ENCODE data around the gene PPL. TPM values are rescaled to one million over a fixed set of nuclear protein-coding genes. Genes with fewer than 3 reads are reported as not detected.
"Not testable (repeated sequence)": the region's sequence is repeated elsewhere in the genome, so short reads cannot be mapped to it uniquely, and the experiment has no call there.

Gene PPL
- total RNA-seq, 6 experiments from 2014 or later = 6.9 to 23.8 (median 14.4) TPM

DNA sequence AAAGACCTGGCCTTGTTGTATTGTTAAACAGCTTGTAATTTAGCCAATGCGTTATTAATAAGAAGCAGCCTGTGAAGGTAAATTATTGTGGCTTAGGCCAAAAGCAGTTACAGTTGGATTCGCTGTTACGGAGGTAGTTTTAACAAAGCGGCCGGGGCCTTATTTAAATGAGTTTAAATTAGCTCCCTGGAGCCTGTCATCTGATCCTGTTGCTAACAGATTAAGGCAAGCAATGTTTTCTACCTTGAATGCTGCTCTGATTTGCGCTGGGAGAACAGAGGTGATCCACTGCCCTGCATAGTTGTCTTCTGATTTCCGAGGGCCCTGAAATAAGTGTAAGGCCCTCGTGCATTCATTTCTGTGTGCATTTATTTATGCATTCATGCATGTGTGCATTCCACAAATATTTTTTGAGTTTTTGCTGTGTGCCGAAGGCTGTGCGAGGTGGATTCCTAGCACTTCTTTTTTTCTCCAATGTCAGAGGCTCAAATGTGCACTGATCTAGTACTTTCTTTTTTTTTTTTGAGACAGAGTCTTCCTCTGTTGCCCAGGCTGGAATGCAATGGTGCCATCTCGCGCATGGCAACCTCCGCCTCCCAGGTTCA is 32.0 kb upstream of the PPL start:
- no peak overlapping the region for H3K4me3 ChIP-seq
- H3K27me3 ChIP-seq = no peaks in the 10 kb centered on the region
- ATAC-seq (no peak), DNase-seq (no peak)
- TF ChIP-seq, protein P1, sequence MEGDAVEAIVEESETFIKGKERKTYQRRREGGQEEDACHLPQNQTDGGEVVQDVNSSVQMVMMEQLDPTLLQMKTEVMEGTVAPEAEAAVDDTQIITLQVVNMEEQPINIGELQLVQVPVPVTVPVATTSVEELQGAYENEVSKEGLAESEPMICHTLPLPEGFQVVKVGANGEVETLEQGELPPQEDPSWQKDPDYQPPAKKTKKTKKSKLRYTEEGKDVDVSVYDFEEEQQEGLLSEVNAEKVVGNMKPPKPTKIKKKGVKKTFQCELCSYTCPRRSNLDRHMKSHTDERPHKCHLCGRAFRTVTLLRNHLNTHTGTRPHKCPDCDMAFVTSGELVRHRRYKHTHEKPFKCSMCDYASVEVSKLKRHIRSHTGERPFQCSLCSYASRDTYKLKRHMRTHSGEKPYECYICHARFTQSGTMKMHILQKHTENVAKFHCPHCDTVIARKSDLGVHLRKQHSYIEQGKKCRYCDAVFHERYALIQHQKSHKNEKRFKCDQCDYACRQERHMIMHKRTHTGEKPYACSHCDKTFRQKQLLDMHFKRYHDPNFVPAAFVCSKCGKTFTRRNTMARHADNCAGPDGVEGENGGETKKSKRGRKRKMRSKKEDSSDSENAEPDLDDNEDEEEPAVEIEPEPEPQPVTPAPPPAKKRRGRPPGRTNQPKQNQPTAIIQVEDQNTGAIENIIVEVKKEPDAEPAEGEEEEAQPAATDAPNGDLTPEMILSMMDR (IDR thresholded peaks at IDR 0.05) = no peak
- TF ChIP-seq POLR2A (IDR thresholded peaks at IDR 0.05) = no peak
- H3K36me3 ChIP-seq = no peaks in the 10 kb centered on the region
- H3K27ac ChIP-seq = no peak overlapping the region
- intact Hi-C loops (cut with DNase I) = no loop called here
- H3K9me3 ChIP-seq = no peaks in the 10 kb centered on the region
- H3K4me1 ChIP-seq = no peaks in the 10 kb centered on the region
- 62% methylated on average over 11 of the region's 13 CpGs for WGBS (ENCODE audit: insufficient coverage, low coverage, low lambda C conversion rate, missing lambda C conversion rate)

DNA sequence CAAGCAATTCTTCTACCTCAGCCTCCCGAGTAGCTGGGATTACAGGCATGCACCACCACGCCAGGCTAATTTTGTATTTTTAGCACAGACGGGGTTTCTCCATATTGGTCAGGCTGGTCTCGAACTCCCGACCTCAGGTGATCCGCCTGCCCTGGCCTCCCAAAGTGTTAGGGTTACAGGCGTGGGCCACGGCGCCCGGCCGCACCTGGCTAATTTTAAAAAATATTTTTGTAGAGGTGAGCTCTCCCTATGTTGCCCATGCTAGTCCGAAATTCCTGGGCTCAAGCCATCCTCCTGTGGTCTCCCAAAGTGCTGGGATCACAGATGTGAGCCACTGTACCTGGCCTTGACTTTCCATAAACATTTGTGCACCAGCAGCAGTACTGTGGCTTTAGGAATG is 31.3 kb upstream of the PPL start:
- 98% methylated on average over 6 of the region's 12 CpGs for WGBS (ENCODE audit: insufficient coverage, low coverage, low lambda C conversion rate, missing lambda C conversion rate)
- H3K36me3 ChIP-seq; H3K27ac ChIP-seq; H3K4me3 ChIP-seq; H3K4me1 ChIP-seq; ATAC-seq; intact Hi-C loops (cut with DNase I); DNase-seq; H3K27me3 ChIP-seq; H3K9me3 ChIP-seq: not testable (repeated sequence)

DNA sequence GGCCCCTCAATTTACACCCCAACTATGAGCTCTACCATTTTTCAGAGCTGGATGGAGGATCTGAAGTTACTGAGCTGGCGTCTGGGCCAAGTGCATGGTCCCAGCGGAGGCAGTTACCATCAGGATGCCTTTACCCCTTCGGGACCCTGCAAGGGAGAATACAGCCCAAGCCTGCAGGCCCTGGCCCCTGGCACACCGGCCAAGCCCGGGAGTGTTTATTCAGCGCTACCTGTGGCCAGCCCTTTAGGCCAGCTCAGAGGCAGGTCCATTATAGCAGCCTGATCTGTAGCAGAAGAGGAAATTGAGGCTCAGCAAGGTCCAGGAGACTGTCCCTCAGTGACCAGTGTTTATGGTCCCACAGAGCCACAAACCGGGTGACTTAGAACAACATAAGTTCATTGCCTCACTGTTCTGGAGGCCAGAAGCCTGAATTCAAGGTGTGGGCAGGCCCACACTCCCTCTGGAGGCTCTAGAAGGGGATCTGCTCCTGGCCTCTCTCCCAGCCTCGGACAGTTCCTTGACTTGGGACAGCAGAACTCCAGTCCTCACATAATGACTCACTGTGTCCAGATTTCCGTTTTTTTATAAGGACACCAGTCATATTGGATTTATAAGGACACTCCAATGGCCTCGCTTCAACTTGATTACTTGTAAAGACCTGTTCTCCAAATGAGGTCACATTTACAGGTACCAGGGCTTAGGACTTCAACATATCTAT is 29.9 kb upstream of the PPL start:
- no peak for TF ChIP-seq POLR2A (IDR thresholded peaks at IDR 0.05)
- TF ChIP-seq, protein P1 (IDR thresholded peaks at IDR 0.05) = no peak
- DNase-seq (no peak), ATAC-seq (peak in 1 of 4 donors; percentile 24)
- H3K27ac ChIP-seq = no peak overlapping the region
- H3K36me3 ChIP-seq = no peaks in the 10 kb centered on the region
- intact Hi-C loops (cut with DNase I) = no loop called here
- no peaks in the 10 kb centered on the region for H3K4me1 ChIP-seq
- WGBS (ENCODE audit: insufficient coverage, low coverage, low lambda C conversion rate, missing lambda C conversion rate) = 88% methylated on average over 2 of the region's 10 CpGs
- H3K27me3 ChIP-seq = no peaks in the 10 kb centered on the region
- H3K4me3 ChIP-seq = no peak overlapping the region
- no peaks in the 10 kb centered on the region for H3K9me3 ChIP-seq

DNA sequence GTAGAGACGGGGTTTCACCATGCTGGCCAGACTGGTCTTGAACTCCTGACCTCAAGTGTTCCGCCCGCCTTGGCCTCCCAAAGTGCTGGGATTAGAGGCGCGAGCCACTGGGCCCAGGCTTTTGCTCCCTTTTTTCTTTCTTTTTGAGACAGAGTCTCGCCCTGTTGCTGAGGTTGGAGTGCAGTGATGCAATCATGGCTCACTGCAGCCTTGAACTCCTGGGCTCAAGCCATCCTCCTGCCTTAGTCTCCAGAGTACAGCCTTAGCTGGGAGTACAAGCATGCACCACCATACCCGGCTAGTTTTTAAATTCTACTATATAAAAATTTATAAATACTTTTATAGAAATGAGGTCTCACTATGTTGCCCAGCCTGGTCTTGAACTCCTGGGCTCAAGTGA is 26.6 kb upstream of the PPL start:
- H3K4me1 ChIP-seq; H3K27ac ChIP-seq; H3K36me3 ChIP-seq; ATAC-seq; intact Hi-C loops (cut with DNase I); H3K27me3 ChIP-seq; H3K9me3 ChIP-seq; H3K4me3 ChIP-seq: not testable (repeated sequence)
- peak in 1 of 3 donors; percentile 7 for DNase-seq
- WGBS (ENCODE audit: insufficient coverage, low coverage, low lambda C conversion rate, missing lambda C conversion rate) = 71% methylated on average over 1 of the region's 7 CpGs

DNA sequence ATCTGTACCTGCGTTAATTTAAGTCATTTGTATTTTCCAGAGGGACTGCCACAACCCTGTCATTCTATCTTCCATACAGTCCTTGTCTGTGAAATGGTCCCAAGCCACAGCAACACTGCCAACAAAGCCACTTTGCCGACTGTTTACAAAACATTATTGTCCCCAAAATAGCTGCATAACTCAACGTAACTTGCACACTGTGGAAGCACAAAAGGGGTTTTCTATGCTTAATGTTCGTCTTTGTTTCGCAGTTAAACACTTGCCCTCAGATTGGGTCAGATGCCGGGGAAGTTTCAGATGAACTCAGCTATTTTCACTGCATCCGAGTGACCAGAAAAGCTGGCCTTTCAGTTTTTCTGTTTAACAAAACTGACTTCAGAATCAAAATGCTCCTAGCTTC is 25.8 kb upstream of the PPL start:
- no peak overlapping the region for H3K4me3 ChIP-seq
- no peaks in the 10 kb centered on the region for H3K9me3 ChIP-seq
- 42% methylated on average over 7 of the region's 7 CpGs for WGBS (ENCODE audit: insufficient coverage, low coverage, low lambda C conversion rate, missing lambda C conversion rate)
- ATAC-seq (no peak), DNase-seq (no peak)
- no peak for TF ChIP-seq POLR2A (IDR thresholded peaks at IDR 0.05)
- TF ChIP-seq, protein P1 (IDR thresholded peaks at IDR 0.05) = no peak
- H3K27me3 ChIP-seq = no peaks in the 10 kb centered on the region
- H3K36me3 ChIP-seq = no peaks in the 10 kb centered on the region
- no peak overlapping the region for H3K27ac ChIP-seq
- peaks cover 0 to 4% (median 0%) of the 10 kb centered on the region in 4 donors for H3K4me1 ChIP-seq
- intact Hi-C loops (cut with DNase I) = no loop called here

Measured in right lobe of liver (tissue), 6 donors.